SK-N-SH treated with all-trans-retinoic acid at 6 μM for 48 hours (cell line): ENCODE data around the gene APBA2.
A peak's percentile ranks its signal among the peaks of the same experiment; 100 is the strongest.

ENCODE experiments used
- ATAC-seq: fragments of 200-7000 bp; cut with Tn5 transposase; 3 replicates; pipeline ENCODE4 v1.9.1; 2020; ENCODE audit warnings: mild to moderate bottlenecking, moderate library complexity
- BACH2 ChIP-seq: fragments of 250-450 bp; sonication (Bioruptor Pico); IDR thresholded peaks from 2 replicates; pipeline ENCODE4 v1.9.0; 2021; ENCODE audit warnings: mild to moderate bottlenecking, borderline replicate concordance
- CREB5 ChIP-seq: fragments of 250-450 bp; sonication (Bioruptor Pico); IDR thresholded peaks from 2 replicates; pipeline ENCODE4 v1.5.1; 2020; ENCODE audit warnings: low read depth, mild to moderate bottlenecking, moderate library complexity
- CSDC2 ChIP-seq: fragments of 250-450 bp; sonication (Bioruptor Pico); IDR thresholded peaks from 2 replicates; pipeline ENCODE4 v1.5.0; 2020; ENCODE audit warnings: mild to moderate bottlenecking, moderate library complexity
- ESRRG ChIP-seq: fragments of 250-450 bp; sonication (Bioruptor Pico); IDR thresholded peaks from 2 replicates; pipeline ENCODE4 v1.6.1; 2021; ENCODE audit warnings: mild to moderate bottlenecking
- GLIS3 ChIP-seq: fragments of 250-450 bp; sonication (Bioruptor Pico); IDR thresholded peaks from 2 replicates; pipeline ENCODE4 v1.5.0; 2020; ENCODE audit warnings: mild to moderate bottlenecking, moderate library complexity
- ISL1 ChIP-seq: fragments of 250-450 bp; sonication (Bioruptor Pico); IDR thresholded peaks from 2 replicates; pipeline ENCODE4 v2.1.2; 2022; ENCODE audit warnings: mild to moderate bottlenecking, moderate library complexity
- OSR1 ChIP-seq: fragments of 250-450 bp; sonication (Bioruptor Pico); IDR thresholded peaks from 2 replicates; pipeline ENCODE4 v1.8.0; 2022; ENCODE audit warnings: moderate library complexity, mild to moderate bottlenecking, inconsistent platforms
- PPARA ChIP-seq: fragments of 250-450 bp; sonication (Bioruptor Pico); IDR thresholded peaks from 2 replicates; pipeline ENCODE4 v1.5.0; 2020; ENCODE audit warnings: mild to moderate bottlenecking, borderline replicate concordance
- RARB ChIP-seq: fragments of 250-450 bp; sonication (Bioruptor Pico); IDR thresholded peaks from 2 replicates; pipeline ENCODE4 v1.8.0; 2021; ENCODE audit warnings: mild to moderate bottlenecking, moderate library complexity
- SNAI2 ChIP-seq: fragments of 250-450 bp; sonication (Bioruptor Pico); IDR thresholded peaks from 2 replicates; pipeline ENCODE4 v1.5.0; 2020; ENCODE audit warnings: mild to moderate bottlenecking, moderate library complexity
- TOX ChIP-seq: fragments of 250-450 bp; sonication (Bioruptor Pico); IDR thresholded peaks from 2 replicates; pipeline ENCODE4 v1.8.0; 2021; ENCODE audit warnings: mild to moderate bottlenecking, moderate library complexity, borderline replicate concordance
- ZFP3 ChIP-seq: fragments of 250-450 bp; sonication (Bioruptor Pico); IDR thresholded peaks from 2 replicates; pipeline ENCODE4 v1.5.0; 2020; ENCODE audit warnings: mild to moderate bottlenecking, moderate library complexity
- ZFP30 ChIP-seq: fragments of 450-650 bp; formaldehyde crosslinking; IDR thresholded peaks from 2 replicates; pipeline ENCODE4 v1.5.0; 2022; ENCODE audit warnings: mild to moderate bottlenecking, moderate library complexity
- ZNF565 ChIP-seq: fragments of 450-650 bp; formaldehyde crosslinking; conservative IDR thresholded peaks from 2 replicates; pipeline ENCODE4 v1.5.0; 2020; ENCODE audit warnings: low read depth, mild to moderate bottlenecking, moderate library complexity
- ZNF70 ChIP-seq: fragments of 450-650 bp; formaldehyde crosslinking; IDR thresholded peaks from 2 replicates; pipeline ENCODE4 v1.5.0; 2020; ENCODE audit warnings: mild to moderate bottlenecking, moderate library complexity
- ZNF8 ChIP-seq: fragments of 450-650 bp; formaldehyde crosslinking; IDR thresholded peaks from 2 replicates; pipeline ENCODE4 v1.5.0; 2020; ENCODE audit warnings: mild to moderate bottlenecking, moderate library complexity
- TF ChIP-seq, protein P1 (sequence below): fragments of 250-450 bp; sonication (Bioruptor Pico); IDR thresholded peaks from 2 replicates; pipeline ENCODE4 v1.5.1; 2021; ENCODE audit warnings: mild to moderate bottlenecking, moderate library complexity
- TF ChIP-seq, protein P2 (sequence below): fragments of 250-450 bp; sonication (Bioruptor Pico); IDR thresholded peaks from 2 replicates; pipeline ENCODE4 v1.8.0; 2021; ENCODE audit warnings: low read depth, mild to moderate bottlenecking, moderate library complexity, borderline replicate concordance
- TF ChIP-seq, protein P3 (sequence below): fragments of 250-450 bp; sonication (Bioruptor Pico); IDR thresholded peaks from 2 replicates; pipeline ENCODE4 v1.8.0; 2020; ENCODE audit warnings: mild to moderate bottlenecking, moderate library complexity, borderline replicate concordance
- TF ChIP-seq, protein P4 (sequence below): fragments of 250-450 bp; sonication (Bioruptor Pico); IDR thresholded peaks from 2 replicates; pipeline ENCODE4 v1.5.0; 2020; ENCODE audit warnings: mild to moderate bottlenecking, moderate library complexity

Gene APBA2

GRCh38 chr15:28885128-28885629 is 595 bp upstream of the APBA2 start:
- no peak for ATAC-seq
- TF ChIP-seq PPARA (CRISPR knock-in tag) (no peak), OSR1 (CRISPR knock-in tag) (no peak), ZFP30 (CRISPR knock-in tag) (no peak), TOX (CRISPR knock-in tag) (no peak), CSDC2 (CRISPR knock-in tag) (no peak)
- TF ChIP-seq, protein P1, sequence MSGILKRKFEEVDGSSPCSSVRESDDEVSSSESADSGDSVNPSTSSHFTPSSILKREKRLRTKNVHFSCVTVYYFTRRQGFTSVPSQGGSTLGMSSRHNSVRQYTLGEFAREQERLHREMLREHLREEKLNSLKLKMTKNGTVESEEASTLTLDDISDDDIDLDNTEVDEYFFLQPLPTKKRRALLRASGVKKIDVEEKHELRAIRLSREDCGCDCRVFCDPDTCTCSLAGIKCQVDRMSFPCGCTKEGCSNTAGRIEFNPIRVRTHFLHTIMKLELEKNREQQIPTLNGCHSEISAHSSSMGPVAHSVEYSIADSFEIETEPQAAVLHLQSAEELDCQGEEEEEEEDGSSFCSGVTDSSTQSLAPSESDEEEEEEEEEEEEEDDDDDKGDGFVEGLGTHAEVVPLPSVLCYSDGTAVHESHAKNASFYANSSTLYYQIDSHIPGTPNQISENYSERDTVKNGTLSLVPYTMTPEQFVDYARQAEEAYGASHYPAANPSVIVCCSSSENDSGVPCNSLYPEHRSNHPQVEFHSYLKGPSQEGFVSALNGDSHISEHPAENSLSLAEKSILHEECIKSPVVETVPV (CRISPR knock-in tag): no peak
- TF ChIP-seq, protein P2, sequence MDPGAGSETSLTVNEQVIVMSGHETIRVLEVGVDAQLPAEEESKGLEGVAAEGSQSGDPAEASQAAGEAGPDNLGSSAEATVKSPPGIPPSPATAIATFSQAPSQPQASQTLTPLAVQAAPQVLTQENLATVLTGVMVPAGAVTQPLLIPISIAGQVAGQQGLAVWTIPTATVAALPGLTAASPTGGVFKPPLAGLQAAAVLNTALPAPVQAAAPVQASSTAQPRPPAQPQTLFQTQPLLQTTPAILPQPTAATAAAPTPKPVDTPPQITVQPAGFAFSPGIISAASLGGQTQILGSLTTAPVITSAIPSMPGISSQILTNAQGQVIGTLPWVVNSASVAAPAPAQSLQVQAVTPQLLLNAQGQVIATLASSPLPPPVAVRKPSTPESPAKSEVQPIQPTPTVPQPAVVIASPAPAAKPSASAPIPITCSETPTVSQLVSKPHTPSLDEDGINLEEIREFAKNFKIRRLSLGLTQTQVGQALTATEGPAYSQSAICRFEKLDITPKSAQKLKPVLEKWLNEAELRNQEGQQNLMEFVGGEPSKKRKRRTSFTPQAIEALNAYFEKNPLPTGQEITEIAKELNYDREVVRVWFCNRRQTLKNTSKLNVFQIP (CRISPR knock-in tag): no peak

DNA sequence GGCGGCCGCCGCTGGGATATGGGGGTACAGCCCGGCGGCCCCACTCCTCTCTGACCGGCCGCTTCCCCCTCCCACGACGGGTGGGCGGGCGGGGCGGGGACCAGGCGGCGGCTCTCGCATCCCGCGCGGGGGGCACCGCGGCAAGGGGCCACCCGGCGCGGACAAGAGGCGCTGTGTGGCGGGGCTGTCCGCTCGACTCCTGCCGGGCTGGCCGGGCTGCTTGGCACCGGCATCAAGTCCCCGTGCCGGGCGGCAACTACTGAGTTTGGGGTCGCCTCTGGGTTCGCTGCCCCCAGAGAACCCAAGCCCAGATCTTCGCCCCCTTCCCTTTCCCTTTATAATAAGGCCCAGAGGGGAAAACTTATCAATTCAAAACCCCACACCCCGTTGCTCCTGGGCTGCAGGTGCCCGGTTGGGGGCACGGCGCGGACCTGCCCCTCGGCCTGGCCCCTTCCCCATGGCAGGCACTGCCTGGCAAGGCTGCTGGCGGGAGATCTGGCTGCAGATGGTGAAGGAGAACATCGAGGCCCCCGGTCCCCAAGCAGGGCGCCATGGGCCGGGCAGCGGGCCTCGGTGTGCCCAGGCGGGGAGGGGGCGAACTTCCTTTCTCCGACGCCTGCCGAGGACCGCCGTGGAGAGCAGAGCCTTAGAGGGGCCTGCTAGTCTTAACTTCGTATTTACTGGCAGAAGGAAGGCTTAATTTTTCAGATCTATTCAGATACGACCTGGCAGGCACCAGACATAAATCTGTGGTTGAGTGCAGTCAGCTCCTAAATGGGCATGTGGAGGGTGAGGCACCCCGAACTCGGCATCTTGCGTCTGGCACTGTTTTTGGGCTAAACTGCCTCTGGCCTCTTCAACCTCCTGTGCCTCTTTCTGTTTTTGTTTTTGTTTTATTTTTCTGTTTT is 911 bp downstream of the APBA2 start:
- TF ChIP-seq CREB5 (no peak), ZNF565 (no peak), ZNF70 (CRISPR knock-in tag) (no peak), ISL1 (CRISPR knock-in tag) (no peak), SNAI2 (CRISPR knock-in tag) (no peak), BACH2 (CRISPR knock-in tag) (no peak), RARB (no peak), GLIS3 (no peak), TOX (CRISPR knock-in tag) (no peak), OSR1 (CRISPR knock-in tag) (no peak), ZFP30 (CRISPR knock-in tag) (no peak), ZFP3 (CRISPR knock-in tag) (no peak), ZNF8 (no peak), ESRRG (CRISPR knock-in tag) (no peak)
- TF ChIP-seq, protein P1 (CRISPR knock-in tag): no peak
- TF ChIP-seq, protein P3, sequence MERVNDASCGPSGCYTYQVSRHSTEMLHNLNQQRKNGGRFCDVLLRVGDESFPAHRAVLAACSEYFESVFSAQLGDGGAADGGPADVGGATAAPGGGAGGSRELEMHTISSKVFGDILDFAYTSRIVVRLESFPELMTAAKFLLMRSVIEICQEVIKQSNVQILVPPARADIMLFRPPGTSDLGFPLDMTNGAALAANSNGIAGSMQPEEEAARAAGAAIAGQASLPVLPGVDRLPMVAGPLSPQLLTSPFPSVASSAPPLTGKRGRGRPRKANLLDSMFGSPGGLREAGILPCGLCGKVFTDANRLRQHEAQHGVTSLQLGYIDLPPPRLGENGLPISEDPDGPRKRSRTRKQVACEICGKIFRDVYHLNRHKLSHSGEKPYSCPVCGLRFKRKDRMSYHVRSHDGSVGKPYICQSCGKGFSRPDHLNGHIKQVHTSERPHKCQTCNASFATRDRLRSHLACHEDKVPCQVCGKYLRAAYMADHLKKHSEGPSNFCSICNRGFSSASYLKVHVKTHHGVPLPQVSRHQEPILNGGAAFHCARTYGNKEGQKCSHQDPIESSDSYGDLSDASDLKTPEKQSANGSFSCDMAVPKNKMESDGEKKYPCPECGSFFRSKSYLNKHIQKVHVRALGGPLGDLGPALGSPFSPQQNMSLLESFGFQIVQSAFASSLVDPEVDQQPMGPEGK (CRISPR knock-in tag): no peak
- TF ChIP-seq, protein P4, sequence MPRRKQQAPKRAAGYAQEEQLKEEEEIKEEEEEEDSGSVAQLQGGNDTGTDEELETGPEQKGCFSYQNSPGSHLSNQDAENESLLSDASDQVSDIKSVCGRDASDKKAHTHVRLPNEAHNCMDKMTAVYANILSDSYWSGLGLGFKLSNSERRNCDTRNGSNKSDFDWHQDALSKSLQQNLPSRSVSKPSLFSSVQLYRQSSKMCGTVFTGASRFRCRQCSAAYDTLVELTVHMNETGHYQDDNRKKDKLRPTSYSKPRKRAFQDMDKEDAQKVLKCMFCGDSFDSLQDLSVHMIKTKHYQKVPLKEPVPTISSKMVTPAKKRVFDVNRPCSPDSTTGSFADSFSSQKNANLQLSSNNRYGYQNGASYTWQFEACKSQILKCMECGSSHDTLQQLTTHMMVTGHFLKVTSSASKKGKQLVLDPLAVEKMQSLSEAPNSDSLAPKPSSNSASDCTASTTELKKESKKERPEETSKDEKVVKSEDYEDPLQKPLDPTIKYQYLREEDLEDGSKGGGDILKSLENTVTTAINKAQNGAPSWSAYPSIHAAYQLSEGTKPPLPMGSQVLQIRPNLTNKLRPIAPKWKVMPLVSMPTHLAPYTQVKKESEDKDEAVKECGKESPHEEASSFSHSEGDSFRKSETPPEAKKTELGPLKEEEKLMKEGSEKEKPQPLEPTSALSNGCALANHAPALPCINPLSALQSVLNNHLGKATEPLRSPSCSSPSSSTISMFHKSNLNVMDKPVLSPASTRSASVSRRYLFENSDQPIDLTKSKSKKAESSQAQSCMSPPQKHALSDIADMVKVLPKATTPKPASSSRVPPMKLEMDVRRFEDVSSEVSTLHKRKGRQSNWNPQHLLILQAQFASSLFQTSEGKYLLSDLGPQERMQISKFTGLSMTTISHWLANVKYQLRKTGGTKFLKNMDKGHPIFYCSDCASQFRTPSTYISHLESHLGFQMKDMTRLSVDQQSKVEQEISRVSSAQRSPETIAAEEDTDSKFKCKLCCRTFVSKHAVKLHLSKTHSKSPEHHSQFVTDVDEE (CRISPR knock-in tag): no peak
- TF ChIP-seq, protein P2 (CRISPR knock-in tag): no peak
- ATAC-seq: peak; percentile 39
